Measurements from ENCODE around the gene CCL27.

Gene CCL27

DNA sequence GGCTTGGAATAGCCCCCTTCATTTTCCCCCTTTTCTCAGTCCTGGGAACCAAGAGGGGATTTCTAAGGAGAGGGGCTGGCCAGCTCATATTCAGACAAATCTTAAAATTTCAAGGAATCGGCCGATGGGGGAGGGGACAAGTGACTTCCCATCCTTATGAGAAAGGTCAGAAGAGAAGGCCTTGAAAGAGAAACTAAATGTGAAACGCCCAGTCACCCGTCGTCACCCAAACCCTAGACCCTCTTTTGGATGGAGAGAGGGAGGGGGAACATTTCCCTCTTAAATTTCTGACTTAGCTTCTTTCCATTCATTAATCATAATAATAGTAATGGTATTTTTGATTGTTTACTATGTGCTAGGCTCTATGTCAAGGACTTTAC lies 29.5 kb upstream of the CCL27 start:
- H4K20me1 ChIP-seq (ENCODE audit: control insufficient read depth, insufficient read depth, low read depth, low read length), result no peaks in the 10 kb centered on the region
- H3K4me2 ChIP-seq (ENCODE audit: low read length), result no peak overlapping the region
- TF ChIP-seq, protein P1, sequence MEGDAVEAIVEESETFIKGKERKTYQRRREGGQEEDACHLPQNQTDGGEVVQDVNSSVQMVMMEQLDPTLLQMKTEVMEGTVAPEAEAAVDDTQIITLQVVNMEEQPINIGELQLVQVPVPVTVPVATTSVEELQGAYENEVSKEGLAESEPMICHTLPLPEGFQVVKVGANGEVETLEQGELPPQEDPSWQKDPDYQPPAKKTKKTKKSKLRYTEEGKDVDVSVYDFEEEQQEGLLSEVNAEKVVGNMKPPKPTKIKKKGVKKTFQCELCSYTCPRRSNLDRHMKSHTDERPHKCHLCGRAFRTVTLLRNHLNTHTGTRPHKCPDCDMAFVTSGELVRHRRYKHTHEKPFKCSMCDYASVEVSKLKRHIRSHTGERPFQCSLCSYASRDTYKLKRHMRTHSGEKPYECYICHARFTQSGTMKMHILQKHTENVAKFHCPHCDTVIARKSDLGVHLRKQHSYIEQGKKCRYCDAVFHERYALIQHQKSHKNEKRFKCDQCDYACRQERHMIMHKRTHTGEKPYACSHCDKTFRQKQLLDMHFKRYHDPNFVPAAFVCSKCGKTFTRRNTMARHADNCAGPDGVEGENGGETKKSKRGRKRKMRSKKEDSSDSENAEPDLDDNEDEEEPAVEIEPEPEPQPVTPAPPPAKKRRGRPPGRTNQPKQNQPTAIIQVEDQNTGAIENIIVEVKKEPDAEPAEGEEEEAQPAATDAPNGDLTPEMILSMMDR (IDR thresholded peaks at IDR 0.05; ENCODE audit: low read depth, low read length, poor library complexity, severe bottlenecking), result no peak
- TF ChIP-seq EZH2phosphoT487 (IDR thresholded peaks at IDR 0.05; ENCODE audit: borderline replicate concordance, low read length), result no peak
- no peak overlapping the region for H3K4me3 ChIP-seq (ENCODE audit: low read length)
- H3K9me3 ChIP-seq (ENCODE audit: control insufficient read depth, insufficient read depth, low read length), result no peaks in the 10 kb centered on the region
- no peaks in the 10 kb centered on the region for H3K9me2 ChIP-seq (replicated peaks; ENCODE audit: control insufficient read depth, low read length)
- H3K79me2 ChIP-seq (ENCODE audit: control insufficient read depth, low read length), result no peaks in the 10 kb centered on the region
- H3K36me3 ChIP-seq (ENCODE audit: control insufficient read depth, low read length), result no peaks in the 10 kb centered on the region
- no peaks in the 10 kb centered on the region for H3F3A ChIP-seq (ENCODE audit: control insufficient read depth, insufficient read depth)
- H3K4me1 ChIP-seq (ENCODE audit: control insufficient read depth, low read length), result no peaks in the 10 kb centered on the region
- H3K27me3 ChIP-seq (ENCODE audit: control insufficient read depth, low read length), result peaks cover 5% of the 10 kb centered on the region; the same call in 1 of the 2 replicates
- H3K27ac ChIP-seq (ENCODE audit: low read depth, low read length), result no peak overlapping the region

DNA sequence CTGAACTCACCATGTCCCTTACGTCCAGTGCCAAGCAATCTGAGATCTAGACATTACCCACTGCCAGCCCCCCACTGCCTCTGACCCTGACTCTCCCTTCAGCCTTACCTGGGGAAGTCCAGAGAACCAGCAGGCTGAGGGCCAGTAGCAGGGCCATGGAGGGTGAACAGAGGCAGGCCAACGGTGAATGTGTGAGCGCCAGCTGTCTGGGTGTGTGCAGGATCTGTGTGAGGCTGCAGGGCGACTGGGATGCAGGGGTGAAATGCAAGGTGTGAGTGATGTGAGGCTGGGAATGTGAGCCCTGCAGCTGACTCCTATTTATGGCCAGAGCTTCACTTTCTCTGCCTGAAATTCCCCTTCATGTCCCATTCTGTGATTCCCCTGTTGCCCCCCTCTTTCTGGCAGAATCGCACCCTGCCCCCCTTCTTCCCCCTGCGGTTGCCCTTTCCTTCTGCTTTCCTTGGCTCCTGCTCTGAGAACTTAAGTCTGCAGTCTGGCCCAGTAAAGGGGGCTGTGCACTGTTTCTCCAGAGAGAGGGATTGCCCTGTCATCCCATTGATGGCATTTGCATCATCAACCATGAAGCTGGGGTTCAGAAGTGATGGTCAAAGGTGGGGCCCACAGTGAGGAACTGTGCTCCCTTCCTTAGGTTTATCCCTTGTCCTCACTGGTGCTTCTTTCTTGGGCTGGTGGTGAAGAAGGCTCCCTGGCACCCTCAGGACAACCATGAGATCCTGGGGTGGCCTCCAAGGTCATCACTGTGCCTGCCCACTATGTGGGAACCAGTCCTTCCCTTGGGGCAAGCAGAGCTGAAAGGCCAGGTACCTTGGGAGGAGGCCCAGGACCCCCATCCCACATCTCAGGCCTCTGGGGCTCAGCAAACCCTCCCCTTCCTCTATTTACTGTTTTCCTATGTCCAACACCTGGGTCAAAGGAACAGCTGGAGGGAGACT lies 28.8 kb upstream of the CCL27 start, which contains the start of gene CCL19:
Gene CCL19, minus strand, starts transcription at position 294 of the 953 bp plus-strand sequence. Its CDS starts 137 bp downstream, at position 157.
- Histone ChIP-seq H3K27ac (ENCODE audit: low read depth, low read length) (no peak within 1 kb of the TSS), H3F3A (ENCODE audit: control insufficient read depth, insufficient read depth) (no peaks in the 10 kb centered on the region), H3K4me2 (ENCODE audit: low read length) (no peak within 1 kb of the TSS), H3K27me3 (ENCODE audit: control insufficient read depth, low read length) (peaks cover 5% of the 10 kb centered on the region; the same call in 1 of the 2 replicates), H3K9me2 (replicated peaks; ENCODE audit: control insufficient read depth, low read length) (no peaks in the 10 kb centered on the region), H3K79me2 (ENCODE audit: control insufficient read depth, low read length) (no peaks in the 10 kb centered on the region), H3K9me3 (ENCODE audit: control insufficient read depth, insufficient read depth, low read length) (no peaks in the 10 kb centered on the region), H3K4me1 (ENCODE audit: control insufficient read depth, low read length) (no peaks in the 10 kb centered on the region), H3K4me3 (ENCODE audit: low read length) (no peak within 1 kb of the TSS), H3K36me3 (ENCODE audit: control insufficient read depth, low read length) (no peaks in the 10 kb centered on the region), H4K20me1 (ENCODE audit: control insufficient read depth, insufficient read depth, low read depth, low read length) (no peaks in the 10 kb centered on the region)
- TF ChIP-seq EZH2phosphoT487 (IDR thresholded peaks at IDR 0.05; ENCODE audit: borderline replicate concordance, low read length), result no peak
- TF ChIP-seq, protein P1 (IDR thresholded peaks at IDR 0.05; ENCODE audit: low read depth, low read length, poor library complexity, severe bottlenecking), result no peak

DNA sequence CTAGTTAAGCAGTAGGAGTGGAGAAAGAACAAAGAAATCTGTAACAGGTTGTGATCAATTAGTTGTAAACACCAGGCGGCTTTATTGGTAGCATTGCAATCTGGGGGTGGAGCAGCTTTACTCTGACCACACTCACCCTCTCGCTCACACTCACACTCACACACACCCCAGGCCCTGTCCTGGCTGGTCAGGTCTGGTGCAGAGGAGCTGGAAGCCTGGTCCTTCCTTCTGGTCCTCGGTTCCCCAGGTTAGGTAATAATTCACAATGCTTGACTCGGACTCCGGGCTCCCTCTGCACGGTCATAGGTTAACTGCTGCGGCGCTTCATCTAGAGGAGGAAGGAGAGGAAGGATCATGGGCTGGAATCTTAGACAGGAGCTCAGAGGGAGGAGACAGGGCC lies 27.1 kb upstream of the CCL27 start:
- no peaks in the 10 kb centered on the region for H3K79me2 ChIP-seq (ENCODE audit: control insufficient read depth, low read length)
- no peaks in the 10 kb centered on the region for H3K9me3 ChIP-seq (ENCODE audit: control insufficient read depth, insufficient read depth, low read length)
- H3K4me1 ChIP-seq (ENCODE audit: control insufficient read depth, low read length), result no peaks in the 10 kb centered on the region
- H3K27ac ChIP-seq (ENCODE audit: low read depth, low read length), result no peak overlapping the region
- H3K36me3 ChIP-seq (ENCODE audit: control insufficient read depth, low read length), result no peaks in the 10 kb centered on the region
- H3F3A ChIP-seq (ENCODE audit: control insufficient read depth, insufficient read depth), result no peaks in the 10 kb centered on the region
- TF ChIP-seq EZH2phosphoT487 (IDR thresholded peaks at IDR 0.05; ENCODE audit: borderline replicate concordance, low read length), result no peak
- TF ChIP-seq, protein P1 (IDR thresholded peaks at IDR 0.05; ENCODE audit: low read depth, low read length, poor library complexity, severe bottlenecking), result no peak
- peaks cover 3% of the 10 kb centered on the region; the same call in 1 of the 2 replicates for H3K27me3 ChIP-seq (ENCODE audit: control insufficient read depth, low read length)
- H3K9me2 ChIP-seq (replicated peaks; ENCODE audit: control insufficient read depth, low read length), result no peaks in the 10 kb centered on the region
- H4K20me1 ChIP-seq (ENCODE audit: control insufficient read depth, insufficient read depth, low read depth, low read length), result no peaks in the 10 kb centered on the region
- no peak overlapping the region for H3K4me2 ChIP-seq (ENCODE audit: low read length)
- H3K4me3 ChIP-seq (ENCODE audit: low read length), result no peak overlapping the region
